H1 (cell line): ENCODE data around the gene MYCBPAP. TPM values are rescaled to one million over a fixed set of nuclear protein-coding genes. Genes with fewer than 3 reads are reported as not detected.

ENCODE experiments used
- RFX5 ChIP-seq: IDR thresholded peaks from 2 replicates; pipeline ENCODE4 v1.6.1; 2011; ENCODE audit warnings: low read depth, low read length, improper control_type of control experiment, borderline replicate concordance
- SRF ChIP-seq: IDR thresholded peaks from 2 replicates; pipeline ENCODE4 v1.6.1; 2011; ENCODE audit warnings: mild to moderate bottlenecking, low read depth, low read length, moderate library complexity
- polyA plus RNA-seq, 7 experiments: library from polyadenylated mRNA; depleted of rRNA in 3 of 7; stranded (reverse) in 5 of 7; unstranded in 2 of 7; fragments of >200 nt in 5 of 7; fragments of 200-250 nt in 2 of 7; gene quantifications; 1 replicate in 5 of 7; 2 replicates in 1 of 7; 4 replicates in 1 of 7; pipeline versions ENCODE4 v1.2.1 to v1.2.3, GENCODE V29; 2011 to 2013; ENCODE audit warnings: missing spikeins in 2 of 7, mixed read lengths in 2 of 7
- total RNA-seq: library from RNA; stranded (reverse); fragmentation: NEBNext Ultra II Directional; extraction: Animal tissue kit (Norgen Biotek cat#: 25700); gene quantifications from 2 replicates; pipeline ENCODE4 v1.2.1, GENCODE V29; 2021

MYCBPAP gene
- total and polyA plus RNA-seq, 2 of the 8 experiments (the other 6 are each of a cell fraction or from before 2014, with no cell fraction given) = 0.89 to 3.3 TPM

GRCh38 chr17:50566886-50567285 lies 58.6 kb downstream of the MYCBPAP start (continued):
- TF ChIP-seq SRF (no peak), RFX5 (no peak)
- TF ChIP-seq, all 59 proteins: peak for 0
